HEK293 (cell line): ENCODE results near the gene RHD.
"Not testable (repeated sequence)": the region's sequence is repeated elsewhere in the genome, so short reads cannot be mapped to it uniquely, and the experiment has no call there.

ENCODE experiments used
- CTCF ChIP-seq: fragments of 450-650 bp; formaldehyde crosslinking; IDR thresholded peaks from 2 replicates; pipeline ENCODE4 v1.5.1; 2016; ENCODE audit warnings: missing biosample characterization, missing genetic modification characterization
- PRDM10 ChIP-seq: fragments of 450-650 bp; formaldehyde crosslinking; IDR thresholded peaks from 2 replicates; pipeline ENCODE4 v1.5.1; 2016; ENCODE audit warnings: missing biosample characterization, missing genetic modification characterization
- REST ChIP-seq: fragments of 450-650 bp; formaldehyde crosslinking; IDR thresholded peaks from 2 replicates; pipeline ENCODE4 v1.5.1; 2016; ENCODE audit warnings: missing biosample characterization, missing genetic modification characterization
- YY1 ChIP-seq: fragments of 450-650 bp; formaldehyde crosslinking; IDR thresholded peaks from 2 replicates; pipeline ENCODE4 v1.5.1; 2018; ENCODE audit warnings: missing biosample characterization, missing genetic modification characterization
- ZNF274 ChIP-seq, 2 experiments: fragments of 200-500 bp in 1 of 2; fragments of 450-650 bp in 1 of 2; sonication (Bioruptor generic) in 1 of 2; formaldehyde crosslinking in 1 of 2; IDR thresholded peaks; 2 replicates each; pipeline versions ENCODE4 v1.5.1 to v1.6.1; 2014 to 2016; ENCODE audit warnings: borderline replicate concordance in 1 of 2, inconsistent platforms in 1 of 2, low read length in 1 of 2, missing biosample characterization in 1 of 2, missing genetic modification characterization in 1 of 2
- ZNF324 ChIP-seq: fragments of 450-650 bp; formaldehyde crosslinking; IDR thresholded peaks from 2 replicates; pipeline ENCODE4 v1.5.1; 2016; ENCODE audit warnings: missing biosample characterization, missing genetic modification characterization

- TF ChIP-seq CTCF (tag by site-specific recombination); PRDM10; ZNF324 (tag by site-specific recombination); YY1 (tag by site-specific recombination); REST (tag by site-specific recombination); ZNF274 (IDR thresholded peaks at IDR 0.05; ENCODE audit: low read length); ZNF274 (tag by site-specific recombination; IDR thresholded peaks at IDR 0.05; ENCODE audit: borderline replicate concordance): not testable (repeated sequence)
These were observed 28.4 kb downstream of the RHD start for GRCh38 chr1:25300729-25301128.
